GM11168 (cell line): ENCODE results near the gene SDF2.
"Not testable (repeated sequence)": the region's sequence is repeated elsewhere in the genome, so short reads cannot be mapped to it uniquely, and the experiment has no call there.

Experiments used
- in situ Hi-C: fragments of 300-500 bp; cut with MboI; formaldehyde crosslinking; loops from one replicate; pipeline ENCODE4 v1.12.0; 2022; ENCODE audit warnings: low sequenced_read_pairs; ENCODE audit not compliant: unreplicated experiment

Gene SDF2

GRCh38 chr17:28685366-28685765 is 23.7 kb upstream of the SDF2 start:
- in situ Hi-C loops, result no loop called here

- in situ Hi-C loops, result no loop called here
These were observed 23.3 kb upstream of the SDF2 start for GRCh38 chr17:28684963-28685362.

- in situ Hi-C loops, result no loop called here
These were observed 20.9 kb upstream of the SDF2 start for GRCh38 chr17:28682655-28683054.

- in situ Hi-C loops, result no loop called here
These were observed 14.3 kb upstream of the SDF2 start for GRCh38 chr17:28675980-28676379.

- in situ Hi-C loops, result no loop called here
These were observed 13.8 kb upstream of the SDF2 start for GRCh38 chr17:28675490-28675889.

GRCh38 chr17:28669918-28670317 is 8.2 kb upstream of the SDF2 start:
- in situ Hi-C loops, result no loop called here

- in situ Hi-C loops, result no loop called here
These were observed 6.2 kb upstream of the SDF2 start for GRCh38 chr17:28667870-28668269.

GRCh38 chr17:28665994-28666393 is 4.3 kb upstream of the SDF2 start:
- in situ Hi-C loops, result no loop called here

- in situ Hi-C loops, result no loop called here
These were observed 2.0 kb upstream of the SDF2 start for GRCh38 chr17:28663723-28664122.

GRCh38 chr17:28662527-28662829 is 772 bp upstream of the SDF2 start:
- in situ Hi-C loops, result no loop called here

- in situ Hi-C loops, result not testable (repeated sequence)
These were observed 2.2 kb downstream of the SDF2 start for GRCh38 chr17:28659497-28659881.

- in situ Hi-C loops, result not testable (repeated sequence)
These were observed 2.8 kb downstream of the SDF2 start for GRCh38 chr17:28658766-28659496.

- in situ Hi-C loops, result not testable (repeated sequence)
These were observed 3.4 kb downstream of the SDF2 start for GRCh38 chr17:28658342-28658741.

- in situ Hi-C loops, result no loop called here
These were observed 4.0 kb downstream of the SDF2 start for GRCh38 chr17:28657756-28658155.

- in situ Hi-C loops, result no loop called here
These were observed 6.5 kb downstream of the SDF2 start for GRCh38 chr17:28655160-28655559.

GRCh38 chr17:28648698-28649097 is 13.0 kb downstream of the SDF2 start:
- in situ Hi-C loops, result no loop called here

GRCh38 chr17:28646039-28646754 is 15.5 kb downstream of the SDF2 start:
- in situ Hi-C loops, result no loop called here

- in situ Hi-C loops, result no loop called here
These were observed 16.1 kb downstream of the SDF2 start for GRCh38 chr17:28645576-28645939.

- in situ Hi-C loops, result no loop called here
These were observed 16.7 kb downstream of the SDF2 start, which contains the start of gene BLTP2 for GRCh38 chr17:28644787-28645575. BLTP2 (minus strand) TSS chr17:28645158; CDS start chr17:28645056, 102 bp downstream.

- in situ Hi-C loops, result no loop called here
These were observed 17.5 kb downstream of the SDF2 start for GRCh38 chr17:28643983-28644786.
